ENCODE measurements around the gene NCAPD2.
A peak's percentile ranks its signal among the peaks of the same experiment; 100 is the strongest.
"Not testable (repeated sequence)": the region's sequence is repeated elsewhere in the genome, so short reads cannot be mapped to it uniquely, and the experiment has no call there.

Gene NCAPD2

GRCh38 chr12:6535697-6535946, 41.7 kb downstream of the NCAPD2 start:
- Histone ChIP-seq H3K27me3 (no peaks in the 10 kb centered on the region), H3K9me3 (no peaks in the 10 kb centered on the region), H3K36me3 (peaks cover 57% of the 10 kb centered on the region), H3K4me1 (ENCODE audit: control insufficient read depth in 1 of 2, insufficient read depth in 1 of 2, low read depth in 1 of 2, low read length in 1 of 2) (peaks cover 77 to 79% of the 10 kb centered on the region in 2 experiments), H3K27ac (peak overlapping the region; percentile 97), H3K4me3 (ENCODE audit: low read depth in 1 of 2, low read length in 1 of 2) (peak overlapping the region; percentile 72 to 96)
- TF ChIP-seq, protein P1, sequence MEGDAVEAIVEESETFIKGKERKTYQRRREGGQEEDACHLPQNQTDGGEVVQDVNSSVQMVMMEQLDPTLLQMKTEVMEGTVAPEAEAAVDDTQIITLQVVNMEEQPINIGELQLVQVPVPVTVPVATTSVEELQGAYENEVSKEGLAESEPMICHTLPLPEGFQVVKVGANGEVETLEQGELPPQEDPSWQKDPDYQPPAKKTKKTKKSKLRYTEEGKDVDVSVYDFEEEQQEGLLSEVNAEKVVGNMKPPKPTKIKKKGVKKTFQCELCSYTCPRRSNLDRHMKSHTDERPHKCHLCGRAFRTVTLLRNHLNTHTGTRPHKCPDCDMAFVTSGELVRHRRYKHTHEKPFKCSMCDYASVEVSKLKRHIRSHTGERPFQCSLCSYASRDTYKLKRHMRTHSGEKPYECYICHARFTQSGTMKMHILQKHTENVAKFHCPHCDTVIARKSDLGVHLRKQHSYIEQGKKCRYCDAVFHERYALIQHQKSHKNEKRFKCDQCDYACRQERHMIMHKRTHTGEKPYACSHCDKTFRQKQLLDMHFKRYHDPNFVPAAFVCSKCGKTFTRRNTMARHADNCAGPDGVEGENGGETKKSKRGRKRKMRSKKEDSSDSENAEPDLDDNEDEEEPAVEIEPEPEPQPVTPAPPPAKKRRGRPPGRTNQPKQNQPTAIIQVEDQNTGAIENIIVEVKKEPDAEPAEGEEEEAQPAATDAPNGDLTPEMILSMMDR (IDR thresholded peaks at IDR 0.05) = no peak

DNA sequence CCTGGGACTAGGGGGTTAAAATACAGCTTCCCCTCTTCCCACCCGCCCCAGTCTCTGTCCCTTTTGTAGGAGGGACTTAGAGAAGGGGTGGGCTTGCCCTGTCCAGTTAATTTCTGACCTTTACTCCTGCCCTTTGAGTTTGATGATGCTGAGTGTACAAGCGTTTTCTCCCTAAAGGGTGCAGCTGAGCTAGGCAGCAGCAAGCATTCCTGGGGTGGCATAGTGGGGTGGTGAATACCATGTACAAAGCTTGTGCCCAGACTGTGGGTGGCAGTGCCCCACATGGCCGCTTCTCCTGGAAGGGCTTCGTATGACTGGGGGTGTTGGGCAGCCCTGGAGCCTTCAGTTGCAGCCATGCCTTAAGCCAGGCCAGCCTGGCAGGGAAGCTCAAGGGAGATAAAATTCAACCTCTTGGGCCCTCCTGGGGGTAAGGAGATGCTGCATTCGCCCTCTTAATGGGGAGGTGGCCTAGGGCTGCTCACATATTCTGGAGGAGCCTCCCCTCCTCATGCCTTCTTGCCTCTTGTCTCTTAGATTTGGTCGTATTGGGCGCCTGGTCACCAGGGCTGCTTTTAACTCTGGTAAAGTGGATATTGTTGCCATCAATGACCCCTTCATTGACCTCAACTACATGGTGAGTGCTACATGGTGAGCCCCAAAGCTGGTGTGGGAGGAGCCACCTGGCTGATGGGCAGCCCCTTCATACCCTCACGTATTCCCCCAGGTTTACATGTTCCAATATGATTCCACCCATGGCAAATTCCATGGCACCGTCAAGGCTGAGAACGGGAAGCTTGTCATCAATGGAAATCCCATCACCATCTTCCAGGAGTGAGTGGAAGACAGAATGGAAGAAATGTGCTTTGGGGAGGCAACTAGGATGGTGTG, 42.3 kb downstream of the NCAPD2 start:
- Histone ChIP-seq H3K36me3 (peaks cover 55% of the 10 kb centered on the region), H3K27me3 (no peaks in the 10 kb centered on the region), H3K4me3 (ENCODE audit: low read depth in 1 of 2, low read length in 1 of 2) (peak overlapping the region; percentile 72 to 96), H3K27ac (peak overlapping the region; percentile 97), H3K4me1 (ENCODE audit: control insufficient read depth in 1 of 2, insufficient read depth in 1 of 2, low read depth in 1 of 2, low read length in 1 of 2) (peaks cover 82 to 85% of the 10 kb centered on the region in 2 experiments), H3K9me3 (no peaks in the 10 kb centered on the region)
- TF ChIP-seq, protein P1 (IDR thresholded peaks at IDR 0.05) = no peak

DNA sequence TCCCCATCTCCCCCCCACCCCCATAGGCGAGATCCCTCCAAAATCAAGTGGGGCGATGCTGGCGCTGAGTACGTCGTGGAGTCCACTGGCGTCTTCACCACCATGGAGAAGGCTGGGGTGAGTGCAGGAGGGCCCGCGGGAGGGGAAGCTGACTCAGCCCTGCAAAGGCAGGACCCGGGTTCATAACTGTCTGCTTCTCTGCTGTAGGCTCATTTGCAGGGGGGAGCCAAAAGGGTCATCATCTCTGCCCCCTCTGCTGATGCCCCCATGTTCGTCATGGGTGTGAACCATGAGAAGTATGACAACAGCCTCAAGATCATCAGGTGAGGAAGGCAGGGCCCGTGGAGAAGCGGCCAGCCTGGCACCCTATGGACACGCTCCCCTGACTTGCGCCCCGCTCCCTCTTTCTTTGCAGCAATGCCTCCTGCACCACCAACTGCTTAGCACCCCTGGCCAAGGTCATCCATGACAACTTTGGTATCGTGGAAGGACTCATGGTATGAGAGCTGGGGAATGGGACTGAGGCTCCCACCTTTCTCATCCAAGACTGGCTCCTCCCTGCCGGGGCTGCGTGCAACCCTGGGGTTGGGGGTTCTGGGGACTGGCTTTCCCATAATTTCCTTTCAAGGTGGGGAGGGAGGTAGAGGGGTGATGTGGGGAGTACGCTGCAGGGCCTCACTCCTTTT, 43.1 kb downstream of the NCAPD2 start:
- Histone ChIP-seq H3K36me3 (peaks cover 56% of the 10 kb centered on the region), H3K4me3 (ENCODE audit: low read depth in 1 of 2, low read length in 1 of 2) (peak overlapping the region; percentile 72 to 96), H3K27me3 (no peaks in the 10 kb centered on the region), H3K27ac (peak overlapping the region; percentile 97), H3K9me3 (no peaks in the 10 kb centered on the region), H3K4me1 (ENCODE audit: control insufficient read depth in 1 of 2, insufficient read depth in 1 of 2, low read depth in 1 of 2, low read length in 1 of 2) (peaks cover 80 to 83% of the 10 kb centered on the region in 2 experiments)
- TF ChIP-seq, protein P1 (IDR thresholded peaks at IDR 0.05) = no peak

DNA sequence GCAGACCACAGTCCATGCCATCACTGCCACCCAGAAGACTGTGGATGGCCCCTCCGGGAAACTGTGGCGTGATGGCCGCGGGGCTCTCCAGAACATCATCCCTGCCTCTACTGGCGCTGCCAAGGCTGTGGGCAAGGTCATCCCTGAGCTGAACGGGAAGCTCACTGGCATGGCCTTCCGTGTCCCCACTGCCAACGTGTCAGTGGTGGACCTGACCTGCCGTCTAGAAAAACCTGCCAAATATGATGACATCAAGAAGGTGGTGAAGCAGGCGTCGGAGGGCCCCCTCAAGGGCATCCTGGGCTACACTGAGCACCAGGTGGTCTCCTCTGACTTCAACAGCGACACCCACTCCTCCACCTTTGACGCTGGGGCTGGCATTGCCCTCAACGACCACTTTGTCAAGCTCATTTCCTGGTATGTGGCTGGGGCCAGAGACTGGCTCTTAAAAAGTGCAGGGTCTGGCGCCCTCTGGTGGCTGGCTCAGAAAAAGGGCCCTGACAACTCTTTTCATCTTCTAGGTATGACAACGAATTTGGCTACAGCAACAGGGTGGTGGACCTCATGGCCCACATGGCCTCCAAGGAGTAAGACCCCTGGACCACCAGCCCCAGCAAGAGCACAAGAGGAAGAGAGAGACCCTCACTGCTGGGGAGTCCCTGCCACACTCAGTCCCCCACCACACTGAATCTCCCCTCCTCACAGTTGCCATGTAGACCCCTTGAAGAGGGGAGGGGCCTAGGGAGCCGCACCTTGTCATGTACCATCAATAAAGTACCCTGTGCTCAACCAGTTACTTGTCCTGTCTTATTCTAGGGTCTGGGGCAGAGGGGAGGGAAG, 43.9 kb downstream of the NCAPD2 start:
- H3K9me3 ChIP-seq, H3K27me3 ChIP-seq: not testable (repeated sequence)
- peaks cover 61% of the 10 kb centered on the region for H3K36me3 ChIP-seq
- H3K27ac ChIP-seq = peak overlapping the region; percentile 97
- H3K4me3 ChIP-seq (ENCODE audit: low read depth in 1 of 2, low read length in 1 of 2) = peak overlapping the region; percentile 72 to 96
- TF ChIP-seq, protein P1 (IDR thresholded peaks at IDR 0.05) = peak; percentile 79
- H3K4me1 ChIP-seq (ENCODE audit: control insufficient read depth in 1 of 2, insufficient read depth in 1 of 2, low read depth in 1 of 2, low read length in 1 of 2) = peaks cover 80 to 83% of the 10 kb centered on the region in 2 experiments

Measured in neutrophil (primary cell).